Breast epithelium (tissue), 4 donors: ENCODE data around the gene MAL. TPM values are rescaled to one million over a fixed set of nuclear protein-coding genes. Genes with fewer than 3 reads are reported as not detected.

Source experiments
- DNase-seq, 2 donors: peaks; one replicate each; pipeline ENCODE4 v3.0.0-alpha.2; 2019; ENCODE audit warnings: low spot score in 2 of 2
- H3K27ac ChIP-seq, 2 donors: fragments of 200-600 bp; sonication (generic) in 1 of 2; one replicate each; pipeline ENCODE4 v1.5.1; 2016 to 2019; ENCODE audit warnings: mild to moderate bottlenecking in 1 of 2
- H3K27me3 ChIP-seq, 2 donors: fragments of 200-600 bp; sonication (generic) in 1 of 2; one replicate each; pipeline versions ENCODE4 v1.5.1 to v1.6.0; 2017 to 2019; ENCODE audit warnings: control low read depth in 1 of 2, mild to moderate bottlenecking in 1 of 2
- H3K36me3 ChIP-seq: fragments of 200-600 bp; one replicate; pipeline ENCODE4 v1.5.1; 2019
- H3K4me1 ChIP-seq, 2 donors: fragments of 200-600 bp; sonication (generic); one replicate each; pipeline ENCODE4 v1.5.1; 2016 to 2019; ENCODE audit warnings: control low read depth in 1 of 2
- H3K4me3 ChIP-seq, 3 donors: fragments of 200-600 bp; sonication (generic); 1 replicate in 2 of 3; 2 replicates in 1 of 3; pipeline ENCODE4 v1.5.1; 2016 to 2019; ENCODE audit warnings: mild to moderate bottlenecking in 3 of 3, moderate library complexity in 2 of 3
- H3K9me3 ChIP-seq, 2 donors: fragments of 200-600 bp; sonication (generic) in 1 of 2; one replicate each; pipeline ENCODE4 v1.5.1; 2016 to 2019; ENCODE audit warnings: control low read depth in 1 of 2
- CTCF ChIP-seq, 3 donors: fragments of 450-650 bp; IDR thresholded peaks; one replicate each; pipeline ENCODE4 v1.5.1; 2016 to 2017; ENCODE audit warnings: antibody characterized with exemption in 3 of 3, mild to moderate bottlenecking in 3 of 3, moderate library complexity in 3 of 3
- POLR2A ChIP-seq: fragments of 450-650 bp; IDR thresholded peaks from one replicate; pipeline ENCODE4 v1.6.1; 2016; ENCODE audit warnings: antibody characterized with exemption, mild to moderate bottlenecking, moderate library complexity
- POLR2AphosphoS5 ChIP-seq, 3 donors: sonication (generic); formaldehyde crosslinking; IDR thresholded peaks; one replicate each; pipeline ENCODE4 v1.6.1; 2017; ENCODE audit warnings: antibody characterized with exemption in 3 of 3
- intact Hi-C: fragments of 100-400 bp; cut with DNase I; formaldehyde crosslinking; loops from one replicate; pipeline ENCODE4 v1.15.1; 2023; ENCODE audit warnings: low total_unique reads
- total RNA-seq, 3 donors: library from RNA; depleted of rRNA; stranded (reverse); fragments of >200 nt; gene quantifications; one replicate each; pipeline ENCODE4 v1.1.0, GENCODE V29; 2016

Gene MAL
- total RNA-seq, 3 donors from 2014 or later = 0.32 to 2.3 TPM; not detected in 1

- DNase-seq = no peak
- H3K27me3 ChIP-seq = peaks cover 0 to 14% of the 10 kb centered on the region in 2 donors
- H3K9me3 ChIP-seq = no peaks in the 10 kb centered on the region
- H3K4me3 ChIP-seq = no peak overlapping the region
- H3K27ac ChIP-seq = no peak overlapping the region
- no peaks in the 10 kb centered on the region for H3K36me3 ChIP-seq
- no peak for TF ChIP-seq POLR2A
- no peak for TF ChIP-seq POLR2AphosphoS5 (IDR thresholded peaks at IDR 0.05)
- no peak for TF ChIP-seq CTCF (IDR thresholded peaks at IDR 0.05)
- intact Hi-C loops = no loop called here
- no peaks in the 10 kb centered on the region for H3K4me1 ChIP-seq
Observed at GRCh38 chr2:94982156-94982555, 43.4 kb upstream of the MAL start.

GRCh38 chr2:94982675-94983074 lies 42.8 kb upstream of the MAL start:
- H3K27ac ChIP-seq = no peak overlapping the region
- DNase-seq = no peak
- TF ChIP-seq CTCF (IDR thresholded peaks at IDR 0.05) (no peak), POLR2A (no peak), POLR2AphosphoS5 (IDR thresholded peaks at IDR 0.05) (no peak)
- intact Hi-C loops = no loop called here
- no peaks in the 10 kb centered on the region for H3K4me1 ChIP-seq
- H3K9me3 ChIP-seq = no peaks in the 10 kb centered on the region
- H3K36me3 ChIP-seq = no peaks in the 10 kb centered on the region
- no peak overlapping the region for H3K4me3 ChIP-seq
- H3K27me3 ChIP-seq = peaks cover 0 to 12% of the 10 kb centered on the region in 2 donors

GRCh38 chr2:94984964-94985575 lies 40.4 kb upstream of the MAL start:
- H3K4me3 ChIP-seq = no peak overlapping the region
- H3K36me3 ChIP-seq = no peaks in the 10 kb centered on the region
- no peak overlapping the region for H3K27ac ChIP-seq
- intact Hi-C loops = no loop called here
- H3K4me1 ChIP-seq = no peaks in the 10 kb centered on the region
- TF ChIP-seq POLR2AphosphoS5 (IDR thresholded peaks at IDR 0.05) = no peak
- TF ChIP-seq POLR2A = no peak
- no peak for TF ChIP-seq CTCF (IDR thresholded peaks at IDR 0.05)
- H3K9me3 ChIP-seq = no peaks in the 10 kb centered on the region
- DNase-seq = peak in 1 of 2 donors; percentile 17
- H3K27me3 ChIP-seq = peaks cover 0 to 15% of the 10 kb centered on the region in 2 donors

GRCh38 chr2:94985636-94986035 lies 39.9 kb upstream of the MAL start:
- peaks cover 0 to 15% of the 10 kb centered on the region in 2 donors for H3K27me3 ChIP-seq
- DNase-seq = no peak
- no peak for TF ChIP-seq POLR2A
- no peak for TF ChIP-seq CTCF (IDR thresholded peaks at IDR 0.05)
- no peak for TF ChIP-seq POLR2AphosphoS5 (IDR thresholded peaks at IDR 0.05)
- no peaks in the 10 kb centered on the region for H3K9me3 ChIP-seq
- H3K4me1 ChIP-seq = no peaks in the 10 kb centered on the region
- no peak overlapping the region for H3K4me3 ChIP-seq
- H3K36me3 ChIP-seq = no peaks in the 10 kb centered on the region
- H3K27ac ChIP-seq = no peak overlapping the region
- intact Hi-C loops = no loop called here

GRCh38 chr2:94986392-94986963 lies 39.0 kb upstream of the MAL start:
- peak; percentile 38 to 62 (median 53) for TF ChIP-seq CTCF (IDR thresholded peaks at IDR 0.05)
- no peak for TF ChIP-seq POLR2A
- Histone ChIP-seq H3K4me1 (no peaks in the 10 kb centered on the region), H3K4me3 (no peak overlapping the region), H3K36me3 (no peaks in the 10 kb centered on the region), H3K27ac (no peak overlapping the region), H3K9me3 (no peaks in the 10 kb centered on the region), H3K27me3 (peaks cover 0 to 15% of the 10 kb centered on the region in 2 donors)
- peak in 1 of 2 donors; percentile 25 for DNase-seq
- intact Hi-C loops = no loop called here
